ENCODE results near the gene KRTAP9-3.
A peak's percentile ranks its signal among the peaks of the same experiment; 100 is the strongest.

The KRTAP9-3 gene

DNA sequence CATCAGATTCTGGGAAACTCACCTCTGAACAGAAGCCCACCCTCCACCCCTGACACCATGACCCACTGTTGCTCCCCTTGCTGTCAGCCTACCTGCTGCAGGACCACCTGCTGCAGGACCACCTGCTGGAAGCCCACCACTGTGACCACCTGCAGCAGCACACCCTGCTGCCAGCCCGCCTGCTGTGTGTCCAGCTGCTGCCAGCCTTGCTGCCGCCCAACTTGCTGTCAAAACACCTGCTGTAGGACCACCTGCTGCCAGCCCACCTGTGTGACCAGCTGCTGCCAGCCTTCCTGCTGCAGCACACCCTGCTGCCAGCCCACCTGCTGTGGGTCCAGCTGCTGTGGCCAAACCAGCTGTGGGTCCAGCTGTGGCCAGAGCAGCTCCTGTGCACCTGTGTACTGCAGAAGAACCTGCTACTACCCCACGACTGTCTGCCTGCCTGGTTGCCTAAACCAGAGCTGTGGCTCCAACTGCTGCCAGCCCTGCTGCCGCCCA is 5.6 kb upstream of the KRTAP9-3 start, which contains the start of gene KRTAP9-2:
Gene KRTAP9-2 (plus strand): TSS at position 51 of the 498 bp plus-strand sequence. CDS start 7 bp downstream, at position 58.
- peak; percentile 73 for TF ChIP-seq TCF12 (IDR thresholded peaks at IDR 0.05; ENCODE audit: low read depth)

GRCh38 chr17:41230094-41230493 is 2.2 kb upstream of the KRTAP9-3 start:
- no peak for TF ChIP-seq REST (IDR thresholded peaks at IDR 0.05; ENCODE audit: low read depth)
- TF ChIP-seq, protein P1, sequence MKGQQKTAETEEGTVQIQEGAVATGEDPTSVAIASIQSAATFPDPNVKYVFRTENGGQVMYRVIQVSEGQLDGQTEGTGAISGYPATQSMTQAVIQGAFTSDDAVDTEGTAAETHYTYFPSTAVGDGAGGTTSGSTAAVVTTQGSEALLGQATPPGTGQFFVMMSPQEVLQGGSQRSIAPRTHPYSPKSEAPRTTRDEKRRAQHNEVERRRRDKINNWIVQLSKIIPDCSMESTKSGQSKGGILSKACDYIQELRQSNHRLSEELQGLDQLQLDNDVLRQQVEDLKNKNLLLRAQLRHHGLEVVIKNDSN (IDR thresholded peaks at IDR 0.05), result no peak
- TF ChIP-seq RAD21 (IDR thresholded peaks at IDR 0.05; ENCODE audit: low read depth), result no peak
- no peak for TF ChIP-seq FOXM1 (IDR thresholded peaks at IDR 0.05; ENCODE audit: borderline replicate concordance, low read depth)
- TF ChIP-seq ZBTB7A (IDR thresholded peaks at IDR 0.05; ENCODE audit: low read depth), result no peak
- no peak for TF ChIP-seq TEAD4 (IDR thresholded peaks at IDR 0.05)
- no peak for TF ChIP-seq YY1 (IDR thresholded peaks at IDR 0.05; ENCODE audit: low read depth)
- TF ChIP-seq EP300 (IDR thresholded peaks at IDR 0.05; ENCODE audit: borderline replicate concordance), result no peak
- no peak for TF ChIP-seq NFIC (IDR thresholded peaks at IDR 0.05)
- no peak for TF ChIP-seq TAF1 (IDR thresholded peaks at IDR 0.05; ENCODE audit: low read depth)
- no peak for TF ChIP-seq CEBPB (IDR thresholded peaks at IDR 0.05)
- TF ChIP-seq CREB1 (IDR thresholded peaks at IDR 0.05; ENCODE audit: low read depth), result no peak
- TF ChIP-seq, protein P2, sequence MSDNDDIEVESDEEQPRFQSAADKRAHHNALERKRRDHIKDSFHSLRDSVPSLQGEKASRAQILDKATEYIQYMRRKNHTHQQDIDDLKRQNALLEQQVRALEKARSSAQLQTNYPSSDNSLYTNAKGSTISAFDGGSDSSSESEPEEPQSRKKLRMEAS (IDR thresholded peaks at IDR 0.05), result no peak
- no peak for TF ChIP-seq TCF12 (IDR thresholded peaks at IDR 0.05; ENCODE audit: low read depth)
- TF ChIP-seq EGR1 (IDR thresholded peaks at IDR 0.05), result no peak

- TF ChIP-seq CREB1 (IDR thresholded peaks at IDR 0.05; ENCODE audit: low read depth), result no peak
- no peak for TF ChIP-seq REST (IDR thresholded peaks at IDR 0.05; ENCODE audit: low read depth)
- TF ChIP-seq, protein P2 (IDR thresholded peaks at IDR 0.05), result no peak
- TF ChIP-seq EP300 (IDR thresholded peaks at IDR 0.05; ENCODE audit: borderline replicate concordance), result no peak
- TF ChIP-seq TCF12 (IDR thresholded peaks at IDR 0.05; ENCODE audit: low read depth), result no peak
- TF ChIP-seq TAF1 (IDR thresholded peaks at IDR 0.05; ENCODE audit: low read depth), result no peak
- TF ChIP-seq ZBTB7A (IDR thresholded peaks at IDR 0.05; ENCODE audit: low read depth), result no peak
- no peak for TF ChIP-seq TEAD4 (IDR thresholded peaks at IDR 0.05)
- no peak for TF ChIP-seq NFIC (IDR thresholded peaks at IDR 0.05)
- no peak for TF ChIP-seq CEBPB (IDR thresholded peaks at IDR 0.05)
- TF ChIP-seq, protein P1 (IDR thresholded peaks at IDR 0.05), result no peak
- no peak for TF ChIP-seq FOXM1 (IDR thresholded peaks at IDR 0.05; ENCODE audit: borderline replicate concordance, low read depth)
- no peak for TF ChIP-seq RAD21 (IDR thresholded peaks at IDR 0.05; ENCODE audit: low read depth)
- TF ChIP-seq EGR1 (IDR thresholded peaks at IDR 0.05), result no peak
- no peak for TF ChIP-seq YY1 (IDR thresholded peaks at IDR 0.05; ENCODE audit: low read depth)
Observed at GRCh38 chr17:41231731-41232130, 518 bp upstream of the KRTAP9-3 start.

DNA sequence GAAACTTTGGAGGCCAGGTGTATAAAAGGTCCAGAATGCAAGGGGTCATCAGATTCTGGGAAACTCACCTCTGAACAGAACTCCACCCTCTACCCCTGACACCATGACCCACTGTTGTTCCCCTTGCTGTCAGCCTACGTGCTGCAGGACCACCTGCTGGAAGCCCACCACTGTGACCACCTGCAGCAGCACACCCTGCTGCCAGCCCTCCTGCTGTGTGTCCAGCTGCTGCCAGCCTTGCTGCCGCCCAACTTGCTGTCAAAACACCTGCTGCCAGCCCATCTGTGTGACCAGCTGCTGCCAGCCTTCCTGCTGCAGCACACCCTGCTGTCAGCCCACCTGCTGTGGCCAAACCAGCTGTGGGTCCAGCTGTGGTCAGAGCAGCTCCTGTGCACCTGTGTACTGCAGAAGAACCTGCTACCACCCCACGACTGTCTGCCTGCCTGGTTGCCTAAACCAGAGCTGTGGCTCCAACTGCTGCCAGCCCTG is 5.7 kb downstream of the KRTAP9-3 start, which contains the start of gene KRTAP9-8:
Gene KRTAP9-8 (plus strand): TSS at position 51 of the 489 bp plus-strand sequence. CDS start 53 bp downstream, at position 104.
- TF ChIP-seq TCF12 (IDR thresholded peaks at IDR 0.05; ENCODE audit: low read depth), result peak; percentile 94

DNA sequence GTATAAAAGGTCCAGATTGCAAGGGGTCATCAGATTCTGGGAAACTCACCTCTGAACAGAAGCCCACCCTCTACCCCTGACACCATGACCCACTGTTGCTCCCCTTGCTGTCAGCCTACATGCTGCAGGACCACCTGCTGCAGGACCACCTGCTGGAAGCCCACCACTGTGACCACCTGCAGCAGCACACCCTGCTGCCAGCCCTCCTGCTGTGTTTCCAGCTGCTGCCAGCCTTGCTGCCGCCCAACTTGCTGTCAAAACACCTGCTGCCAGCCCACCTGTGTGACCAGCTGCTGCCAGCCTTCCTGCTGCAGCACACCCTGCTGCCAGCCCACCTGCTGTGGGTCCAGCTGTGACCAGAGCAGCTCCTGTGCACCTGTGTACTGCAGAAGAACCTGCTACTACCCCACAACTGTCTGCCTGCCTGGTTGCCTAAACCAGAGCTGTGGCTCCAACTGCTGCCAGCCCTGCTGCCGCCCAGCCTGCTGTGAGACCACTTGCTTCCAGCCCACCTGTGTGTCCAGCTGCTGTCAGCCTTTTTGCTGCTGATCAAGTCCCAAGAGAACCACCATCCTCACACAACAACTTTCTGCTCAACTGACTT is 17.5 kb downstream of the KRTAP9-3 start, which contains the start of gene KRTAP9-4:
Gene KRTAP9-4 (plus strand): TSS at position 51 of the 604 bp plus-strand sequence. CDS start 34 bp downstream, at position 85.
- TF ChIP-seq NFIC (IDR thresholded peaks at IDR 0.05) (0 out of 2 replicates have a peak, but pooled peaks have one; percentile 7), TCF12 (IDR thresholded peaks at IDR 0.05; ENCODE audit: low read depth) (peak; percentile 96), EP300 (IDR thresholded peaks at IDR 0.05; ENCODE audit: borderline replicate concordance) (peak; percentile 11; the same call in 1 of the 2 replicates)

DNA sequence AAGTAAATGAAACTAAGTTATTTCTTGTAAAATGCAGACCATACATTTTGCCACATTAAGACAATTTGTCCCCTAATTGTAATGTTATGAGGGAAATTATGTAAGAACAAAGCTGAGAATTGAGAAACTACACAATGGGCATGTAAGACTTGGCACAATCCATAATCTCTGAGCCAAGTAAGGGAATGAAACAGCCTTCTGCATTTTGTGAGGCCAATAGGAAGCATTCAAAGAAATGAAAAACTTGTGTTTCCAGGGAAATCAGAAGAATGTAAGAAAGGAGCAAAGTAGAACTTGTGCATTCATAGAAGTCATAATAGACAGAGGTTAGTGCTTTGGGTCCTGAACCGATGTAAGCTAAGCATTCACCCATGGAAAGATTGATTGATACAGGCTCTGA is 19.0 kb downstream of the KRTAP9-3 start:
- TF ChIP-seq, protein P2 (IDR thresholded peaks at IDR 0.05), result no peak
- TF ChIP-seq EP300 (IDR thresholded peaks at IDR 0.05; ENCODE audit: borderline replicate concordance) (no peak), CEBPB (IDR thresholded peaks at IDR 0.05) (no peak), FOXM1 (IDR thresholded peaks at IDR 0.05; ENCODE audit: borderline replicate concordance, low read depth) (no peak), NFIC (IDR thresholded peaks at IDR 0.05) (no peak), RAD21 (IDR thresholded peaks at IDR 0.05; ENCODE audit: low read depth) (no peak), EGR1 (IDR thresholded peaks at IDR 0.05) (no peak), TEAD4 (IDR thresholded peaks at IDR 0.05) (no peak), ZBTB7A (IDR thresholded peaks at IDR 0.05; ENCODE audit: low read depth) (no peak), TAF1 (IDR thresholded peaks at IDR 0.05; ENCODE audit: low read depth) (no peak), TCF12 (IDR thresholded peaks at IDR 0.05; ENCODE audit: low read depth) (no peak)
- TF ChIP-seq, protein P1 (IDR thresholded peaks at IDR 0.05), result no peak

Data from Ishikawa (cell line).